OCI-LY3 (cell line): ENCODE results near the gene CACNA2D1.

ENCODE experiments used
- H2AFZ ChIP-seq: fragments of 200-600, 300-600 bp; shearing (Covaris generic); 2 replicates; pipeline ENCODE4 v1.6.0; 2014; ENCODE audit warnings: antibody characterized with exemption, low read depth, low read length
- H3K27ac ChIP-seq: fragments of 200-600, 300-600 bp; sonication (generic); 2 replicates; pipeline ENCODE4 v1.5.1; 2014; ENCODE audit warnings: mild to moderate bottlenecking, low read length, moderate library complexity, mixed read lengths
- H3K27me3 ChIP-seq: fragments of 200-600, 300-600 bp; sonication (generic); 2 replicates; pipeline ENCODE4 v1.6.1; 2014; ENCODE audit warnings: low read depth, low read length, mixed read lengths
- H3K36me3 ChIP-seq: fragments of 200-600, 300-600 bp; sonication (generic); replicated peaks from 2 replicates; pipeline ENCODE3; 2014; ENCODE audit warnings: low read depth, low read length, mixed read lengths
- H3K4me1 ChIP-seq: fragments of 300-600, 200-600 bp; sonication (generic); 2 replicates; pipeline ENCODE4 v1.6.1; 2014; ENCODE audit warnings: low read length, mixed read lengths
- H3K4me2 ChIP-seq: fragments of 200-600, 300-600 bp; sonication (generic); 2 replicates; pipeline ENCODE4 v1.6.1; 2014; ENCODE audit warnings: low read length, mixed read lengths
- H3K4me3 ChIP-seq: fragments of 300-600, 200-600 bp; sonication (generic); 2 replicates; pipeline ENCODE4 v1.5.1; 2014; ENCODE audit warnings: antibody characterized with exemption, mild to moderate bottlenecking, low read length, moderate library complexity
- H3K79me2 ChIP-seq: fragments of 300-600, 200-600 bp; shearing (Covaris generic); 2 replicates; pipeline ENCODE4 v1.6.1; 2014; ENCODE audit warnings: mild to moderate bottlenecking, low read length, mixed read lengths
- H3K9ac ChIP-seq: fragments of 300-600, 200-600 bp; shearing (Covaris generic); 2 replicates; pipeline ENCODE4 v1.6.0; 2014; ENCODE audit warnings: mild to moderate bottlenecking, low read length, moderate library complexity
- H3K9me3 ChIP-seq: fragments of 200-600, 300-600 bp; shearing (Covaris generic); 2 replicates; pipeline ENCODE4 v1.6.1; 2014; ENCODE audit warnings: low read length, mixed read lengths; ENCODE audit not compliant: insufficient read depth
- H4K20me1 ChIP-seq: fragments of 200-600, 300-600 bp; sonication (generic); 2 replicates; pipeline ENCODE4 v1.6.1; 2016; ENCODE audit warnings: low read length, mixed read lengths; ENCODE audit not compliant: insufficient read depth
- CTCF ChIP-seq: fragments of 200-600, 300-600 bp; sonication (generic); IDR thresholded peaks from 2 replicates; pipeline ENCODE4 v1.5.1; 2014; ENCODE audit warnings: antibody characterized with exemption, low read length, low read depth
- EZH2phosphoT487 ChIP-seq: fragments of 200-600 bp; shearing (Covaris generic); IDR thresholded peaks from 2 replicates; pipeline ENCODE4 v1.6.1; 2018; ENCODE audit warnings: antibody characterized with exemption, mixed run types, low read depth

Gene CACNA2D1

DNA sequence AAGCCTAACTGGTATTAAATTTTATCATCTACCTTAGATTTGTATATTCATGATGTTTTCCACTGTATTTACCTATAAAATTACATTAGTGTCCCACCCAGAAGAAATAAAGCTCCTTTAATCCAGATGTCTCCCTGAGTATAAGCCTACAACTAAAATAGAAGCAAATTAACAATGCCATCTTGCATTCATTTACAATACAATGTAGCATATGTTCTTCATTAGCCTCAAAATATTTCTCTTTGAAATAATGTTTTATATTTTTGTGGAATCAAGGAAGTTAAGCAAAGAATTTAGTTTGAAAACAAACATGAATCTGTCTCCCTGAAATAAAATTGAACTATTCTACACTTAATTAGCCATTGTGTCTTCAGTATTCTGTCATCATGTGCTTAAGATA is 112.3 kb downstream of the CACNA2D1 start:
- H3K4me1 ChIP-seq, result peaks cover 14% of the 10 kb centered on the region
- H3K4me3 ChIP-seq, result no peak overlapping the region
- H3K9ac ChIP-seq, result no peak overlapping the region
- no peak for TF ChIP-seq EZH2phosphoT487
- no peak for TF ChIP-seq CTCF
- H3K27ac ChIP-seq, result no peak overlapping the region
- H2AFZ ChIP-seq, result no peak overlapping the region
- no peaks in the 10 kb centered on the region for H3K79me2 ChIP-seq
- H3K9me3 ChIP-seq, result no peaks in the 10 kb centered on the region
- H4K20me1 ChIP-seq, result no peaks in the 10 kb centered on the region
- H3K36me3 ChIP-seq, result no peaks in the 10 kb centered on the region
- H3K27me3 ChIP-seq, result no peaks in the 10 kb centered on the region
- H3K4me2 ChIP-seq, result no peak overlapping the region

DNA sequence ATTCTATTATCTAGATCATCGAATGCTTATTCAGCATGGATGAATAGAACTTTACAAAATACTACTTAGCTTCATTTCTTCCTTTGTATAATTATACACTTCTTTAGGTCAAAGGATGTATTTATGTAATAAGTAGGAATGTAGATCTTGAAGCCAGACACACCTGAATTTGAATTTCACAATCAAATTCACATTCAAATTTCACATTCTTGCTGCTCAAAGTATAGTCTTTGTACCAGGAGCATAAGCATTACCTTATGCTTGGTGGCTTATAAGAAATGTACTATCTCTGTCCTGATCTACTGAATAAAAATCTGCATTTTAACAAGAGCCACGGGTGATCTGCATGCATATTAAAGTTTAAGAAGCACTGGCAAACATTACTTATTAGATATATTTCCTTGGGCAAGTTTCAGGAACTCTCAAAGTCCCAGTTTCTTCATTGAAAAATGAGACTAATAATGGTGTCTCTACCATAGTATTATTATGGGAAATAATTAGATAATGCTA is 112.8 kb downstream of the CACNA2D1 start:
- H3K4me3 ChIP-seq, result no peak overlapping the region
- H3K79me2 ChIP-seq, result no peaks in the 10 kb centered on the region
- no peak overlapping the region for H3K4me2 ChIP-seq
- H3K36me3 ChIP-seq, result no peaks in the 10 kb centered on the region
- H3K4me1 ChIP-seq, result peaks cover 11% of the 10 kb centered on the region
- no peak overlapping the region for H3K27ac ChIP-seq
- H3K27me3 ChIP-seq, result no peaks in the 10 kb centered on the region
- no peaks in the 10 kb centered on the region for H3K9me3 ChIP-seq
- H4K20me1 ChIP-seq, result no peaks in the 10 kb centered on the region
- no peak overlapping the region for H2AFZ ChIP-seq
- no peak overlapping the region for H3K9ac ChIP-seq
- TF ChIP-seq CTCF, result no peak

DNA sequence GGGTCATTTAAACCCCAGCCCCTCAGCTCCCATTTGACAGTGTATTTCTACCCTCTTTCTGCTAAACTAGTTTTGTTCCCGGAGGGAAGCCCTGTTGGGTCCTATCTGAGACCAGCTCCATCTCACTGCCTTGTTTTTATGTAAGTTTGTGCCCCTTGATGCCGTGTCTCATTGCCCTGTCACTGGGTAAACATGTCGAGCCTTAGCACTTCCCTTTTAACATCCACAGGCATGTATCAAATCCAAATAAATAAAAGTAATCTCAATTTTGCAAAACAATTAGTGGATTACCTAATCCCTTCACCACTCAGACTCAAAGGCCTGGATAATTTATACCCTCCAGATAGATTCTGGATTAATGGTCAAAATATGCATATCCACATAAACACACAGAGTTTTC is 115.7 kb downstream of the CACNA2D1 start:
- H3K36me3 ChIP-seq, result no peaks in the 10 kb centered on the region
- no peaks in the 10 kb centered on the region for H3K27me3 ChIP-seq
- H3K4me2 ChIP-seq, result no peak overlapping the region
- no peak overlapping the region for H3K27ac ChIP-seq
- no peaks in the 10 kb centered on the region for H3K9me3 ChIP-seq
- no peak overlapping the region for H3K4me3 ChIP-seq
- H3K79me2 ChIP-seq, result no peaks in the 10 kb centered on the region
- no peak overlapping the region for H3K9ac ChIP-seq
- no peaks in the 10 kb centered on the region for H4K20me1 ChIP-seq
- H3K4me1 ChIP-seq, result no peaks in the 10 kb centered on the region
- no peak overlapping the region for H2AFZ ChIP-seq
- no peak for TF ChIP-seq CTCF
- TF ChIP-seq EZH2phosphoT487, result no peak

- no peak overlapping the region for H3K9ac ChIP-seq
- no peaks in the 10 kb centered on the region for H4K20me1 ChIP-seq
- no peaks in the 10 kb centered on the region for H3K79me2 ChIP-seq
- H3K9me3 ChIP-seq, result no peaks in the 10 kb centered on the region
- no peak overlapping the region for H3K27ac ChIP-seq
- H3K4me1 ChIP-seq, result no peaks in the 10 kb centered on the region
- H3K36me3 ChIP-seq, result no peaks in the 10 kb centered on the region
- TF ChIP-seq CTCF (no peak), EZH2phosphoT487 (no peak)
- no peak overlapping the region for H3K4me2 ChIP-seq
- H3K27me3 ChIP-seq, result no peaks in the 10 kb centered on the region
- no peak overlapping the region for H2AFZ ChIP-seq
- H3K4me3 ChIP-seq, result no peak overlapping the region
These were observed 118.2 kb downstream of the CACNA2D1 start for GRCh38 chr7:82325416-82325815.
